ENCODE data around the gene ARHGAP25.

ARHGAP25 gene

DNA sequence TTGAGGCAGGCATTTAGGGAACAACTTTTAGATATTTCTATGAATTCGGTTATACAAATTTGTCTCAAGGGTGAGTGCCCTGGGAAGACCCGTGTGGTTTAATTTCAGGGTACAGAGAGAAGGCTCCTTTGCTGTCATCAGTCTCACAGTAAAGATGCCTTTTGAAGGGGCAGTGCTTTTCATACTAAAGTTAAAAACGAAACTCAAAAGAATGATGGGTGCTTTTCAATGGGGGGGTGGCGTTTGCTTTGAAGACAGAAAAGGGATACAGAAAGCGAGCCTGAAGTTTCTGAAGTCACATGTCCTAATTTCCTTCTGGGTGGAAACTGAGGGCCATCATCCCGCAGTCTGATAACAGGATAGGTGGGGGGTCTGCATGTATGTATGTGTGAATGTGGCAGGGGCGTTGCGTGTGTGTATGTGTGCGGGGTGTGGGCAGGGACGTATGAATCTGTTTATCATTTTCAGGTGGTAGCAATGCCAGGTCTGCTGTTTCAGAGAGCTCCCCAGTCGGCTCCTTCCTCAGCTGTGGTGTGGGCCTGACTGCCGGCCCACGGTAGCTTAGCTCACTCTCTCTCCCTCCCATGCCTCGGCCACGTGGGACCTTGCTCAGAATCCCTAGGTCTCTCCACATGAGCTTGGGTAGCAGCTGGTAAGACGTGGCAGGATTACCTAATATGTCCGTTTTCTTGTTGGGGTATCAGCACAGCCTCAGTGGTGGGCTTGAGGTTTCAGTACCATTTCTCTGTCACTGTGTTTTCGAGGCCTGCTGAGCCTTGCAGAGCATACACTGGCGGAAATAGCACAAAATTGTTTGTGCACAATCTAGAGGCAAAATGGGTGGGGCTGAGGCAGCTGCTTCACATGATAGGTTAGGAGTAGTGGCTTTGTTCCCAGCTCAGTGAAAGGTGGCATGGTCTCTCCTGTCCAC is 32.7 kb downstream of the ARHGAP25 start:
- no peak for DNase-seq (ENCODE audit: low spot score)
- TF ChIP-seq, protein P1, sequence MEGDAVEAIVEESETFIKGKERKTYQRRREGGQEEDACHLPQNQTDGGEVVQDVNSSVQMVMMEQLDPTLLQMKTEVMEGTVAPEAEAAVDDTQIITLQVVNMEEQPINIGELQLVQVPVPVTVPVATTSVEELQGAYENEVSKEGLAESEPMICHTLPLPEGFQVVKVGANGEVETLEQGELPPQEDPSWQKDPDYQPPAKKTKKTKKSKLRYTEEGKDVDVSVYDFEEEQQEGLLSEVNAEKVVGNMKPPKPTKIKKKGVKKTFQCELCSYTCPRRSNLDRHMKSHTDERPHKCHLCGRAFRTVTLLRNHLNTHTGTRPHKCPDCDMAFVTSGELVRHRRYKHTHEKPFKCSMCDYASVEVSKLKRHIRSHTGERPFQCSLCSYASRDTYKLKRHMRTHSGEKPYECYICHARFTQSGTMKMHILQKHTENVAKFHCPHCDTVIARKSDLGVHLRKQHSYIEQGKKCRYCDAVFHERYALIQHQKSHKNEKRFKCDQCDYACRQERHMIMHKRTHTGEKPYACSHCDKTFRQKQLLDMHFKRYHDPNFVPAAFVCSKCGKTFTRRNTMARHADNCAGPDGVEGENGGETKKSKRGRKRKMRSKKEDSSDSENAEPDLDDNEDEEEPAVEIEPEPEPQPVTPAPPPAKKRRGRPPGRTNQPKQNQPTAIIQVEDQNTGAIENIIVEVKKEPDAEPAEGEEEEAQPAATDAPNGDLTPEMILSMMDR (IDR thresholded peaks at IDR 0.05; ENCODE audit: extremely low read depth, insufficient read depth, missing control alignments): no peak

GRCh38 chr2:68767996-68768395 is 33.4 kb downstream of the ARHGAP25 start:
- DNase-seq (ENCODE audit: low spot score): no peak
- TF ChIP-seq, protein P1 (IDR thresholded peaks at IDR 0.05; ENCODE audit: extremely low read depth, insufficient read depth, missing control alignments): no peak
- in situ Hi-C loops (cut with MboI; ENCODE audit: low pct_unique_long_range_greater_than_20kb, low sequenced_read_pairs, unreplicated experiment): no loop called here

More for the DNA sequence above, 32.7 kb downstream of the ARHGAP25 start:
- in situ Hi-C loops (cut with MboI; ENCODE audit: low pct_unique_long_range_greater_than_20kb, low sequenced_read_pairs, unreplicated experiment): no loop called here

DNA sequence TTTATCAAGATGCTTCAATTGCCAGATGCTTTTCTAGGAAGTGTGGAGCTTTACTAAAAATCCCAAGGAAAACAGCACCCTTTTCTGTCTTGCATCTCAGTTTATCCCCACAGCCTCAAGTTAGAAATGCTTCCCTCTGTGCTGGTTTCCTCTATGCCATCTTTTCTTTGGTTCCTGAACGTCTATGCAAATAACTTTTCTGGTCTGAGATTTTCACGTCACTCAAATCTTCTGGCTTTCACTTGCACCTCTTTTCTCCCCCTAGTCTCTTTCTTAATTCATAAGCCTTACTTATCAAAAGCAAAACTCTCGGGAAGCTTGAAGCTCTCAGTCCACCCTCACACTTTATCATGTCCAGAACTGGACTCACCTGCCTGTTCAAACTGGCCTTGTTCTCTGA is 33.9 kb downstream of the ARHGAP25 start:
- in situ Hi-C loops (cut with MboI; ENCODE audit: low pct_unique_long_range_greater_than_20kb, low sequenced_read_pairs, unreplicated experiment): no loop called here
- DNase-seq (ENCODE audit: low spot score): no peak
- TF ChIP-seq, protein P1 (IDR thresholded peaks at IDR 0.05; ENCODE audit: extremely low read depth, insufficient read depth, missing control alignments): no peak

GRCh38 chr2:68768951-68769350 is 34.3 kb downstream of the ARHGAP25 start:
- TF ChIP-seq, protein P1 (IDR thresholded peaks at IDR 0.05; ENCODE audit: extremely low read depth, insufficient read depth, missing control alignments): no peak
- no peak for DNase-seq (ENCODE audit: low spot score)
- in situ Hi-C loops (cut with MboI; ENCODE audit: low pct_unique_long_range_greater_than_20kb, low sequenced_read_pairs, unreplicated experiment): no loop called here

- DNase-seq (ENCODE audit: low spot score): no peak
- in situ Hi-C loops (cut with MboI; ENCODE audit: low pct_unique_long_range_greater_than_20kb, low sequenced_read_pairs, unreplicated experiment): loop anchor here (10.0 kb wide), 1 partner anchor 135 kb away; no protein-coding TSS in a partner anchor
- TF ChIP-seq, protein P1 (IDR thresholded peaks at IDR 0.05; ENCODE audit: extremely low read depth, insufficient read depth, missing control alignments): no peak
Measured at GRCh38 chr2:68769586-68770270, 35.1 kb downstream of the ARHGAP25 start.

GRCh38 chr2:68770271-68771111 is 35.9 kb downstream of the ARHGAP25 start:
- in situ Hi-C loops (cut with MboI; ENCODE audit: low pct_unique_long_range_greater_than_20kb, low sequenced_read_pairs, unreplicated experiment): loop anchor here (10.0 kb wide), 1 partner anchor 134 kb away; no protein-coding TSS in a partner anchor
- DNase-seq (ENCODE audit: low spot score): no peak
- TF ChIP-seq, protein P1 (IDR thresholded peaks at IDR 0.05; ENCODE audit: extremely low read depth, insufficient read depth, missing control alignments): no peak
